HG03378 (cell line): ENCODE data around the gene OR10H2.
"Not testable (repeated sequence)": the region's sequence is repeated elsewhere in the genome, so short reads cannot be mapped to it uniquely, and the experiment has no call there.

Experiments
- ATAC-seq: cut with Tn5 transposase; IDR thresholded peaks from one replicate; pipeline ENCODE4 v1.9.1; 2021; ENCODE audit warnings: mild to moderate bottlenecking, moderate library complexity; ENCODE audit not compliant: unreplicated experiment

The OR10H2 gene

DNA sequence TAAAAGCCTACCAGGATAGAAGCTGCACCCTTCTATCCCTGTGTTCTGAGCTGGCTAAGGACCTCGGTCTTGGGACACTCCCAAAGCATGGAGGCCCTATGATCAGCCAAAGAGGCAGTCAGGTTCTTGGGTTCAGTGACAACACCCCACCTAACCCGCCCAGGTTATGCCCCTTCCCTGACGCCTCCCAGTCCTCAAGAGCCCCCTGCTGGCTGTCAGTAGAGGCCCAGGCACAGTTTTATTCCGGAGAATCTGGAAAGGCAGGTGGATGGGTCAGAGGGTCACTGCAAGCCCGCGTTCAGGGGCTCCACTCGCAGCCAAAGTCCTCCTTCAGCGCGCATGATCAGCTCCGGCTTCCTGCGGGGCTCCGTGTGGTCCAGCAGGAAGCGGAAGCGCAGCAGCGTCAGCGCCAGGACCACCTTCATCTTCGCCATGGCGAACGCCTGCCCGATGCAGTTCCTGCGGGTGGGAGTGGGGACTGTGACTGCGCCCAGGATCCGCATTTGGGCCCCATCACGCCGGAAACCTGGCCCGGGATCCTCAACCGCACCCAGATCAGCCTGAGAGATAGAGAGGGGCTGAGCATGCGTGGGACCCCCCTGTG, 32.2 kb downstream of the OR10H2 start:
- ATAC-seq: no peak

DNA sequence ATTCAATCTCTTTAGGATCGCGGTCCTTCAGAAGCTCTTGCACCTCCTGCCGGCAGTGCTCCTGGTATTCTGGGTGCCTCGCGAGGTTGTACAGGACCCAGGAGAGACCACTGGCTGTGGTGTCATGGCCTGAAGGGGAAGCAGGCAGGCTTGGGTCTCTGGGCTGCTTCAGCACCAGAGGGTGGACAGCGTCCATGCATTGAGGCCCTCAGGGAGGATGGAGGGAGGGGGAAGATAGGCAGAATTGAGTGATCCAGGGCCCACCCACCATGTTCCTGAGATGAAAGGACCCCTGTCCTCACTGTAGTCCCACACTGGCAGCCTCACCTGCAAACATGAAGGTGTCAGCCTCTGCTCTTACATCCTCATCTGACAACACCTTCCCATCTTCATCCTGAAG, 41.8 kb downstream of the OR10H2 start:
- no peak for ATAC-seq

DNA sequence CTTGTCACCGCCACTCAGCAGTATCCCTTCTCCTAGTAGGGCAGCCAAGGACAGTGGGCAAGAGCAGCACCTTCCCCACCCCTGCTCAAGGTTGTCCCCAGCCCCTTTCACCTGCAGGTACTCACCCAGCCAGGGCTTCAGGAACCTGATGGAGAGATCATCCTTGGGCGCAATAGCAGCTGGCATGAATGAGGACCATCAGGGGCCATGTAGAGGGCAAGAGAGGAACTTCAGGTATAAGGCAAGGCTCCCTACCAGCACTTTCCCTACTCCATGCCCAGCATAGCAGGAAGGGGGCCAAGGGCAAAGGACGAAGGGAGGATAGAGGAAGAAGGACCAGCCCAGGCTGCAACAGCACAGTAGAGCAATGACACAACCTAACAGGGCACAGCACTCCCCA, 46.3 kb downstream of the OR10H2 start:
- not testable (repeated sequence) for ATAC-seq

DNA sequence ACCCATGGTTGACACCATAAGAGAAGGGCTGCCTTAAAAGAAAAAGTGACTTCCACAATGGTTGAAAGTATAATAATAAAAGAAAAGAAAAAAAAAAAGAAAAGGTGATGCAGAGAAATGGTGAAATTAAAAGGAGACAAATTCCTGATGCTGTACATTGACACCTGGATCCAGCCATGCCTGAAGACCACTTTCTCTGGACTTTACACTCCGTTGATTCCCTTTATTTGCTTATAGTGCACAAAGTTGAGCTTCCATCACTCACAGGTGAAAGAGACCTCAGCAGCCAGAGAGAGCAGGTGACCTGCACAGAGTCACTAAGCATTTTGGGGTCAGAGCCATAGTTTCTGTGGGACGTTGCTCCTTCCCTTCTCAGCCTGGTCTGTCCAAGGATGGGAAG, 47.4 kb downstream of the OR10H2 start:
- ATAC-seq: no peak

DNA sequence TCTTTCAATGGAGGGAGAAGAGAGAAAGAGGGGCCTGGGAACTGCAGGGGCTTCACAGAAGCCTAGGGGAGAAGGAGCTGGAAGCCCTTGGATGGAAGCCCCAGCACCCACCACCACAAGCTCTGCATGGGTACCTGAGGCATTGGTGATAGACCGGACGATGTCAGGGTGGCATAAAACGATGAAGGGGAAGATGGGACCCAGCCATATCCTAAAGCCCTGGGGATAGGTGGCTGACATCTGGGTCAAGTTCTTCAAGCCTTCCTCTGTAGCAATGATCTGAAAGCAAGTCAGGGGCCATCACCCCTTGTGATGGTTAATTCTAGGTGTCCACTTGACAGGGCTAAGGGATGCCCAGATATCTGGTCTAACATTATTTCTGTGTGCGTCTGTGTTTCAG, 48.4 kb downstream of the OR10H2 start:
- ATAC-seq: no peak

DNA sequence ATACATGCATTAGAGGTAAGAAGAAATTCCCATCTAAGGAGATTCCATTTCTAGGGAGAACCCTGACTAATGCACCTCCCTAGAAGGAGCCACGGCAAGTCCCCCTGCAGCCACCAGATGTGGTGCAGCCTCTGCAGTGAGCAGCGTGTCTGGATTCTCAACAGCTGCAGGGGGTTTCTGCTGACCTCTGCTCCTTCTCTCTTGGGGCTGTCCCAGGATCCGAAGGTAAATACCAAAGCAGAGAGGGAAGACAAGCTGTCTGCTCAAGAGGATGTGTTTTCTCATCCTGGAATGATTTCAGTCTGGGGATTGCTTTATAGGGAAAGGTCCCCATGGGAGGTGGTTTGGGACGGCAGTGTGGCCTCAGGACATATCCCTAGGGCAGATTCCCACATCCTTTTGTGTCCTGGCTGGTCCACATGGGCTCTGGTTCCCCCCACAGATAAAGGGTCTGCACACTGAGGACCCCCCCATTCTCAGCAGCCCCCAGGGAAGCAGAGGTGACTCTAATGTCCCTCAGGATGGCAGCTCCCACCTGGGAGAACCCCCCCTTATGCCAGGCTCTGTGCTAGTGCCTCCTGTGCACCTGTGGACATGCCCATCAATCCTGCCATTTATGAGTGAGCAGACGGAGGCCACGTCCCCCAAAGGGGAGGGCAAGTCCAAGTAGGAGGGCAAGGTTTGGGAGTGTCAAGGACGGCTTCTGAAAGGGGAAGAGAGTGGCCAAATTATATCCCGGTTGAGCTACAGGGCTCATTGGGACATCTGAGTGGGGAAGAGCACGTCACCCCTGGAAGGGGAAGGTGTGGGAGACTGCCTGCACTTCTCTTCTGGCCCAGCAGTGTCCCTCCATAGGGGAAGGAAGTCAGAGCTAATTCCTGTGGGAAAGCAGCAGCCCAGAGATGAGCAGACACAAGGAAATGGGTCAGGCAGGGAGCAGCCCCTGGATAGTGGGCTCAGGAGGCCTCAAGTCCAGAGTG, 49.5 kb downstream of the OR10H2 start:
- no peak for ATAC-seq
